ENCODE measurements around the gene ARL1. TPM values are rescaled to one million over a fixed set of nuclear protein-coding genes. Genes with fewer than 3 reads are reported as not detected.

The ARL1 gene
- total RNA-seq (40.7 and 51.2 TPM in 2 replicates), polyA plus RNA-seq (13.8 and 14.3 TPM in 2 replicates), polyA minus RNA-seq (10.2 and 11.4 TPM in 2 replicates)
- 48.0 TPM for total RNA-seq (2013)

- CTCF ChIA-PET: interaction anchor here (1.1 to 3.2 kb wide), 4 partner anchors 84 to 432 kb away, joined by 3 to 20 read pairs (median 10); partner anchors contain the start of gene GNPTAB
- WGBS (ENCODE audit: insufficient coverage): 0% methylated on average over 69 of the region's 71 CpGs
- Histone ChIP-seq H3K36me3 (replicated peaks in 1 of 2; ENCODE audit: control extremely low read depth in 1 of 2, control insufficient read depth in 1 of 2, extremely low read depth in 1 of 2, insufficient read depth in 2 of 2, low read length in 1 of 2) (no peaks in the 10 kb centered on the region), H3K4me1 (ENCODE audit: control insufficient read depth in 2 of 2, insufficient read depth in 2 of 2, low read length in 2 of 2) (peaks cover 9 to 12% of the 10 kb centered on the region in 2 donors), H3K9me3 (ENCODE audit: control extremely low read depth in 1 of 3, control insufficient read depth in 2 of 3, insufficient read depth in 1 of 3, low read length in 2 of 3) (no peaks in the 10 kb centered on the region), H3K4me2 (replicated peaks; ENCODE audit: low read depth, low read length, poor library complexity, severe bottlenecking) (peak within 1 kb of the TSS; percentile 80), H4K20me1 (ENCODE audit: control insufficient read depth, insufficient read depth, low read length, poor library complexity, severe bottlenecking) (no peaks in the 10 kb centered on the region), H3K27me3 (replicated peaks in 1 of 4; ENCODE audit: control extremely low read depth in 1 of 4, control insufficient read depth in 3 of 4, insufficient read depth in 4 of 4, low read length in 3 of 4) (no peaks in the 10 kb centered on the region), H3K9ac (ENCODE audit: low read length) (peak within 1 kb of the TSS; percentile 83), H3K79me2 (ENCODE audit: control insufficient read depth, insufficient read depth, low read length) (peaks cover 50% of the 10 kb centered on the region), H3K4me3 (ENCODE audit: control extremely low read depth in 1 of 5, extremely low read depth in 1 of 5, insufficient read depth in 1 of 5, low read depth in 2 of 5, low read length in 4 of 5) (peak within 1 kb of the TSS; percentile 80 to 95 (median 93)), H2AFZ (ENCODE audit: insufficient read depth, low read depth, low read length, poor library complexity, severe bottlenecking) (peak within 1 kb of the TSS; percentile 95), H3K27ac (ENCODE audit: low read length in 2 of 2) (peak within 1 kb of the TSS; percentile 91 to 96)
- no peak for TF ChIP-seq EZH2 (IDR thresholded peaks at IDR 0.05; ENCODE audit: borderline replicate concordance, insufficient read depth, low read depth, low read length, poor library complexity, severe bottlenecking)
- TF ChIP-seq, protein P1, sequence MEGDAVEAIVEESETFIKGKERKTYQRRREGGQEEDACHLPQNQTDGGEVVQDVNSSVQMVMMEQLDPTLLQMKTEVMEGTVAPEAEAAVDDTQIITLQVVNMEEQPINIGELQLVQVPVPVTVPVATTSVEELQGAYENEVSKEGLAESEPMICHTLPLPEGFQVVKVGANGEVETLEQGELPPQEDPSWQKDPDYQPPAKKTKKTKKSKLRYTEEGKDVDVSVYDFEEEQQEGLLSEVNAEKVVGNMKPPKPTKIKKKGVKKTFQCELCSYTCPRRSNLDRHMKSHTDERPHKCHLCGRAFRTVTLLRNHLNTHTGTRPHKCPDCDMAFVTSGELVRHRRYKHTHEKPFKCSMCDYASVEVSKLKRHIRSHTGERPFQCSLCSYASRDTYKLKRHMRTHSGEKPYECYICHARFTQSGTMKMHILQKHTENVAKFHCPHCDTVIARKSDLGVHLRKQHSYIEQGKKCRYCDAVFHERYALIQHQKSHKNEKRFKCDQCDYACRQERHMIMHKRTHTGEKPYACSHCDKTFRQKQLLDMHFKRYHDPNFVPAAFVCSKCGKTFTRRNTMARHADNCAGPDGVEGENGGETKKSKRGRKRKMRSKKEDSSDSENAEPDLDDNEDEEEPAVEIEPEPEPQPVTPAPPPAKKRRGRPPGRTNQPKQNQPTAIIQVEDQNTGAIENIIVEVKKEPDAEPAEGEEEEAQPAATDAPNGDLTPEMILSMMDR (IDR thresholded peaks at IDR 0.05): no peak
- H3K27me3 Mint-ChIP-seq: peaks cover 5% of the 10 kb centered on the region
- intact Hi-C loops (cut with micrococcal nuclease): loop anchor here (2.0 to 5.0 kb wide), 5 partner anchors 125 to 535 kb away; partner anchors contain the start of genes CHPT1 and UTP20
- H3K4me3 Mint-ChIP-seq: peak within 1 kb of the TSS; percentile 99
- POLR2A ChIA-PET: interaction anchor here (0.6 to 1.1 kb wide), 3 partner anchors 14 to 33 kb away, joined by 3 to 4 read pairs (median 3); no protein-coding TSS in a partner anchor
- peak within 1 kb of the TSS; percentile 97 for H3K27ac Mint-ChIP-seq
- DNase-seq (peak; percentile 92), ATAC-seq (ENCODE audit: low read depth) (peak; percentile 86)
- peaks cover 28% of the 10 kb centered on the region for H3K4me1 Mint-ChIP-seq
- no peaks in the 10 kb centered on the region for H3K9me3 Mint-ChIP-seq (ENCODE audit: insufficient read depth)
Observed at GRCh38 chr12:101407436-101408345, at the start of gene ARL1. ARL1 (minus strand) TSS chr12:101407772; CDS start chr12:101407645, 127 bp downstream.
